AG09319 (cell line): Measurements from ENCODE around the gene CREBBP.

Experiments
- DNase-seq: peaks from one replicate; pipeline ENCODE4 v3.0.0-alpha.2; 2010; ENCODE audit warnings: low read depth; ENCODE audit errors: extremely low read depth
- CTCF ChIP-seq: IDR thresholded peaks from 2 replicates; pipeline ENCODE4 v1.5.1; 2011; ENCODE audit warnings: low read depth, mild to moderate bottlenecking, inconsistent platforms, low read length, moderate library complexity

Gene CREBBP

DNA sequence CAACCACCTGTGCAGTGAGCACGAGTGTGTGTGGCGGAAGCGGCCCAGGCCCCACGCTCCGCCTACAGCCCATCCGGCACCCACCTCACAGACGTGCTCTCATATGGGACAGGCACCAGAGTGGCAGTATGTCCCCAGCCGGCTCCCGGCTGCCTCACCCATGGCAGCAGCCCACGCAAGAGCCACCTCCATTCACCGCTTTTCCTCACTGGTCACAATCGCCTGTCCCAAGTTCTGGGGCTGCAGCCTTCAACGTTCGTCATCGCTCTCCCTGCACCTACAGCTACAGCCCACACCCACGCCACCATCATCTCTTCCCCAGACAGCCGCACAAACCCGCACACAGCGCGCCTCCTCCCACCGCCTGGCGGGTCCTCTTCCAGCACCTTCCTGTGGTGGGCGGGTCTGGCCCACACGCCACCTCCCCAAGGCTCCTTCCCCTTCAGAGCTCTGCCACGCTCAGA, 145.7 kb downstream of the CREBBP start:
- TF ChIP-seq CTCF = no peak

GRCh38 chr16:3734084-3734757, 146.3 kb downstream of the CREBBP start:
- no peak for DNase-seq
- no peak for TF ChIP-seq CTCF

More for the DNA sequence above, 145.7 kb downstream of the CREBBP start:
- DNase-seq = no peak

DNA sequence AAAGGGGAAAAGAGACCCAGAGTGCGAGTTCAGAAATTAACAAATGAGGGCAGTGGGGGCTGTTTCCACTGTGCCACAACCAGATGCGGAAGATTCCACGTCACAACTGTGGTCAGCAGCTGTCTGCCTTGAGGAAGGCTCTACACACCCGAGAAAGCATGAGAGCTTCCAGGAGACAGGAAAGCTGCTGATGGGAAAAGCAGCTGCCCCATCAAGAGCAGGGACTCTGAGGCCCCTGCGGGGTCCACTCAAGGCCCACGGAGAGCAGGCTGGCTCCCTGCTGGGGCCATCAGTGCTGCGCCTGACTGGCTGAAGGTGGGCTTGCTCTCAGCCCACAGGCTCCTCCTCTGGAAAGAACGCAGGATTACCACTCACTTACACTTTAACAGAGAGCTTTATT, 148.3 kb downstream of the CREBBP start:
- no peak for TF ChIP-seq CTCF

GRCh38 chr16:3731126-3731935, 149.2 kb downstream of the CREBBP start:
- DNase-seq = no peak
- TF ChIP-seq CTCF = no peak

More for the DNA sequence above, 148.3 kb downstream of the CREBBP start:
- no peak for DNase-seq

GRCh38 chr16:3730161-3731125, 150.1 kb downstream of the CREBBP start:
- no peak for TF ChIP-seq CTCF
- no peak for DNase-seq

DNA sequence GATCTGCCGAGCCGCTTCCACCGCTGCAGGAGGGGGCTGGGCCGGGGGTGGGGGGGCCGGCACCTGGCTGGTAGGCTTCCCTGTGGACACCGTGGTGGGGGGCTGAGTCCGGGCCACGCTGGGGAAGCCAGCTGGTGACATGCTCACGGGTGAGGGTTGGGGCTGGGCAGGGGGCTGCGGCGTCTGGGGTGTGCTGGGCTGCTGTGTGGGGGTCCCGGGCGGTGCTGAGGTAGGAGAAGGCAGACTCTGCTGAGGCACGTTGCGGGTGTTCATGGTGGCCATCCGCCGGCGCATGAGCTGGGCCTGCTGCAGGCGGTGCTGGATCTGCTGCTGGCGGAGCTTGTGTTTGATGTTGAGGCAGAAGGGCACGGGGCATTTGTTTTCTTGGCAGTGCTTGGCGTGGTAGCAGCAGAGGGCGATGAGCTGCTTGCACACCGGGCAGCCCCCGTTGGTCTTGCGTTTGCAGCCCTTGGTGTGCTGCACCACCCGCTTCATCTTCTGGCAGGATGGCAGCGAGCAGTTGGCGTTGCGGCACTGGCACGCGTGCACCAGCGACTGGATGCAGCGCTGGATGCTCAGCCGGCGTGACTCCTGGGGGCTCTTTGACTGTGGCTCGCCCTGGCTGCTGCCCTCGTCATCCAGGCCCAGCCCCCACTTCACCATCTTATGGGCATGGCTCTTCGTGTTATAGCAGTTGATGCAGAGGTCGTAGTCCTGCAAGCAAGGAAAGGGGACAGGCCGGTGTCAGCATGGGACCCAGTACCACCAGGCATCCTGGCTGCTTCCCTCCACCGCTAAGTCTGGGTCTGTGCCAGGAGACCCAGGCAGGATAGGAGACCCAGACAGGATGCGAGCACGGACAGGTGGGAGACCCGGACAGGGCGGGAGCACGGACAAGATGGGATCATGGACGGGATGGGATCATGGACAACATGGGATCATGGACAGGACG, 151.1 kb downstream of the CREBBP start:
- no peak for TF ChIP-seq CTCF
- DNase-seq = no peak
